Stimulated activated CD4-positive, alpha-beta T cell treated with anti-CD3 and anti-CD28 coated beads, Interleukin-15, amount 100 ng/mL, for 24 hours (primary cell): Measurements from ENCODE around the gene PPL.
"Not testable (repeated sequence)": the region's sequence is repeated elsewhere in the genome, so short reads cannot be mapped to it uniquely, and the experiment has no call there.

Experiments
- DNase-seq: peaks from one replicate; pipeline ENCODE4 v3.0.0-alpha.2; 2020

Gene PPL

GRCh38 chr16:4904942-4905615 lies 31.9 kb downstream of the PPL start:
- DNase-seq: no peak

GRCh38 chr16:4904108-4904941 lies 32.6 kb downstream of the PPL start:
- no peak for DNase-seq

GRCh38 chr16:4902038-4902437 lies 34.9 kb downstream of the PPL start:
- DNase-seq: no peak

- DNase-seq: no peak
Measured at GRCh38 chr16:4900750-4901149, 36.2 kb downstream of the PPL start.

GRCh38 chr16:4900036-4900435 lies 36.9 kb downstream of the PPL start:
- no peak for DNase-seq

- DNase-seq: no peak
Measured at GRCh38 chr16:4899474-4899846, 37.5 kb downstream of the PPL start.

GRCh38 chr16:4898811-4899473 lies 38.0 kb downstream of the PPL start:
- no peak for DNase-seq

GRCh38 chr16:4897328-4897727 lies 39.6 kb downstream of the PPL start:
- DNase-seq: no peak

GRCh38 chr16:4896761-4897160 lies 40.2 kb downstream of the PPL start:
- DNase-seq: not testable (repeated sequence)

- DNase-seq: no peak
Measured at GRCh38 chr16:4895366-4895765, 41.6 kb downstream of the PPL start.

GRCh38 chr16:4894276-4895150 lies 42.4 kb downstream of the PPL start:
- DNase-seq: no peak

- no peak for DNase-seq
Measured at GRCh38 chr16:4893103-4893862, 43.7 kb downstream of the PPL start.

- DNase-seq: no peak
Measured at GRCh38 chr16:4892361-4893102, 44.4 kb downstream of the PPL start.

- DNase-seq: no peak
Measured at GRCh38 chr16:4891886-4892216, 45.1 kb downstream of the PPL start.

GRCh38 chr16:4891097-4891885 lies 45.7 kb downstream of the PPL start:
- DNase-seq: no peak

GRCh38 chr16:4890686-4891085 lies 46.3 kb downstream of the PPL start:
- DNase-seq: no peak

- DNase-seq: no peak
Measured at GRCh38 chr16:4890026-4890425, 46.9 kb downstream of the PPL start.

GRCh38 chr16:4888428-4889135 lies 48.4 kb downstream of the PPL start:
- DNase-seq: no peak

GRCh38 chr16:4886151-4886550 lies 50.8 kb downstream of the PPL start:
- DNase-seq: no peak
